Mammary epithelial cell (primary cell): ENCODE measurements around the gene PFN1.

ENCODE experiments used
- CTCF ChIP-seq, 2 donors: IDR thresholded peaks in 1 of 2; conservative IDR thresholded peaks in 1 of 2; 2 replicates each; pipeline ENCODE4 v1.5.1; 2011 to 2012; ENCODE audit warnings: inconsistent platforms in 2 of 2, low read length in 2 of 2, mild to moderate bottlenecking in 2 of 2, control low read depth in 1 of 2, low read depth in 1 of 2; ENCODE audit not compliant: insufficient read depth in 1 of 2; ENCODE audit errors: extremely low read depth in 1 of 2
- EZH2 ChIP-seq: IDR thresholded peaks from 2 replicates; pipeline ENCODE4 v1.6.1; 2012; ENCODE audit warnings: low read length, inconsistent platforms, borderline replicate concordance

DNA sequence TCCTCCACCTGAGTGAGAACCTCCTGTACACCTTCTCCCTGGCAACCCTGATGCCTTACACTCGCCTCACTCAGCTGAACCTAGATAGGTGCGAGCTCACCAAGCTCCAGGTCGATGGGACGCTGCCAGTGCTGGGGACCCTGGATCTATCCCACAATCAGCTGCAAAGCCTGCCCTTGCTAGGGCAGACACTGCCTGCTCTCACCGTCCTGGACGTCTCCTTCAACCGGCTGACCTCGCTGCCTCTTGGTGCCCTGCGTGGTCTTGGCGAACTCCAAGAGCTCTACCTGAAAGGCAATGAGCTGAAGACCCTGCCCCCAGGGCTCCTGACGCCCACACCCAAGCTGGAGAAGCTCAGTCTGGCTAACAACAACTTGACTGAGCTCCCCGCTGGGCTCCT, 15.6 kb downstream of the PFN1 start:
- TF ChIP-seq CTCF (conservative IDR thresholded peaks at IDR 0.05 in 1 of 2, IDR thresholded peaks at IDR 0.05 in 1 of 2; ENCODE audit: extremely low read depth in 1 of 2, insufficient read depth in 1 of 2, low read depth in 1 of 2, low read length in 2 of 2), result no peak
- TF ChIP-seq EZH2, result no peak
